Trophoblast cell (in vitro differentiated cells and primary cell): ENCODE data around the gene BAIAP2.
A peak's percentile ranks its signal among the peaks of the same experiment; 100 is the strongest.
"Not testable (repeated sequence)": the region's sequence is repeated elsewhere in the genome, so short reads cannot be mapped to it uniquely, and the experiment has no call there.

ENCODE experiments used
- DNase-seq, 2 donors: peaks; one replicate each; pipeline ENCODE4 v3.0.0-alpha.2; 2016
- H2AFZ ChIP-seq: 2 replicates; pipeline ENCODE4 v1.6.1; 2013; ENCODE audit warnings: low read length, moderate library complexity, mild to moderate bottlenecking; ENCODE audit not compliant: insufficient read depth, poor library complexity
- H2AK5ac ChIP-seq: 2 replicates; pipeline ENCODE4 v1.6.1; 2013; ENCODE audit warnings: mild to moderate bottlenecking, low read length
- H2BK120ac ChIP-seq: 2 replicates; pipeline ENCODE4 v1.6.1; 2013; ENCODE audit warnings: low read length, mild to moderate bottlenecking, moderate library complexity; ENCODE audit not compliant: insufficient read depth, poor library complexity
- H2BK12ac ChIP-seq: 2 replicates; pipeline ENCODE4 v1.6.1; 2013; ENCODE audit warnings: mild to moderate bottlenecking, low read length, moderate library complexity
- H2BK5ac ChIP-seq: 2 replicates; pipeline ENCODE4 v1.6.1; 2013; ENCODE audit warnings: low read length, low read depth, moderate library complexity, mild to moderate bottlenecking; ENCODE audit not compliant: poor library complexity
- H3K14ac ChIP-seq: 2 replicates; pipeline ENCODE4 v1.6.1; 2013; ENCODE audit warnings: mild to moderate bottlenecking, low read length
- H3K18ac ChIP-seq: 2 replicates; pipeline ENCODE4 v1.6.1; 2013; ENCODE audit warnings: mild to moderate bottlenecking, low read length
- H3K23ac ChIP-seq: 2 replicates; pipeline ENCODE4 v1.6.1; 2013; ENCODE audit warnings: low read length
- H3K27ac ChIP-seq: 2 replicates; pipeline ENCODE4 v1.5.1; 2013; ENCODE audit warnings: low read depth, mild to moderate bottlenecking, inconsistent platforms, low read length, moderate library complexity
- H3K27me3 ChIP-seq: 2 replicates; pipeline ENCODE4 v1.6.1; 2013; ENCODE audit warnings: inconsistent platforms, mild to moderate bottlenecking, low read length, moderate library complexity; ENCODE audit not compliant: insufficient read depth
- H3K36me3 ChIP-seq, 2 experiments: 1 replicate in 1 of 2; 2 replicates in 1 of 2; pipeline ENCODE4 v1.6.1; 2013; ENCODE audit warnings: low read length in 2 of 2, mild to moderate bottlenecking in 2 of 2, moderate library complexity in 1 of 2; ENCODE audit not compliant: insufficient read depth in 2 of 2, control insufficient read depth in 1 of 2
- H3K4ac ChIP-seq: 2 replicates; pipeline ENCODE4 v1.6.1; 2013; ENCODE audit warnings: low read depth, mild to moderate bottlenecking, low read length, moderate library complexity
- H3K4me1 ChIP-seq, 2 experiments: 1 replicate in 1 of 2; 2 replicates in 1 of 2; pipeline ENCODE4 v1.6.1; 2013; ENCODE audit warnings: low read length in 2 of 2, mild to moderate bottlenecking in 2 of 2, moderate library complexity in 1 of 2; ENCODE audit not compliant: insufficient read depth in 2 of 2, control insufficient read depth in 1 of 2
- H3K4me2 ChIP-seq: 2 replicates; pipeline ENCODE4 v1.6.1; 2013; ENCODE audit warnings: inconsistent platforms, mild to moderate bottlenecking, low read length, moderate library complexity
- H3K4me3 ChIP-seq: 2 replicates; pipeline ENCODE4 v1.5.1; 2013; ENCODE audit warnings: mild to moderate bottlenecking, low read depth, low read length, inconsistent platforms
- H3K79me1 ChIP-seq: one replicate; pipeline ENCODE4 v1.6.1; 2013; ENCODE audit warnings: low read length
- H3K79me2 ChIP-seq: 2 replicates; pipeline ENCODE4 v1.6.1; 2013; ENCODE audit warnings: low read length, mild to moderate bottlenecking; ENCODE audit not compliant: control insufficient read depth, insufficient read depth, poor library complexity
- H3K9ac ChIP-seq: 2 replicates; pipeline ENCODE4 v1.6.1; 2013; ENCODE audit warnings: mild to moderate bottlenecking, low read length
- H3K9me3 ChIP-seq: 2 replicates; pipeline ENCODE4 v1.6.1; 2013; ENCODE audit warnings: low read depth, mild to moderate bottlenecking, control low read depth, inconsistent platforms, low read length; ENCODE audit not compliant: insufficient read depth
- H4K12ac ChIP-seq: 2 replicates; pipeline ENCODE4 v1.6.1; 2013; ENCODE audit warnings: low read depth, mild to moderate bottlenecking, low read length, moderate library complexity
- H4K8ac ChIP-seq: 2 replicates; pipeline ENCODE4 v1.6.1; 2013; ENCODE audit warnings: low read depth, mild to moderate bottlenecking, low read length, moderate library complexity
- H4K91ac ChIP-seq: one replicate; pipeline ENCODE4 v1.6.1; 2013; ENCODE audit warnings: low read depth, mild to moderate bottlenecking, low read length, moderate library complexity
- WGBS: extraction: QIAGEN DNeasy Blood & Tissue Kit; methylation state at CpG from one replicate; pipeline ENCODE4 v1.1.7; 2013; ENCODE audit warnings: missing lambda C conversion rate; ENCODE audit not compliant: insufficient read length, insufficient coverage; ENCODE audit errors: extremely low coverage; 5-methylcytosine and 5-hydroxymethylcytosine counted together

Gene BAIAP2

DNA sequence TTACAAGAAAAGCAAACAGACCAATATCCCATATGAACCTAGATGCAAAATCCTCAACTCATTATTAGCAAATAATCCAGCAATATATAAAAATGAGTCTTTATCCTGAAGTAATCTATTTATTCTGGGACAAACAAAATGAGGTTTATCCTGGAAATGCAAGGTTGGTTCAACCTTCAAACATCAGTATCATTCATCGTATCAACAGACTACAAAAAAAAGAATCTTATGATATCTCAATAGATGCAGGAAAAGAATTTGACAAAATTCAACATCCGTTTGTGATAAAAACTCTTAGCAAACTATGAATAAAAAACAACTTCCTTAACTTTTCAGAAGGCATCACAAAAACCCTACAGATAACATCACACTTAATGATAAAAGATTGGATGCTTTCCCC, 18.4 kb upstream of the BAIAP2 start:
- H3K27ac ChIP-seq, result no peak overlapping the region
- H3K4me2 ChIP-seq, result no peak overlapping the region
- no peak overlapping the region for H3K23ac ChIP-seq
- no peak overlapping the region for H4K8ac ChIP-seq
- no peak overlapping the region for H3K14ac ChIP-seq
- no peak overlapping the region for H2BK5ac ChIP-seq
- H3K27me3 ChIP-seq, result no peaks in the 10 kb centered on the region
- no peaks in the 10 kb centered on the region for H3K79me2 ChIP-seq
- H4K12ac ChIP-seq, result no peak overlapping the region
- no peak overlapping the region for H3K4me3 ChIP-seq
- H3K36me3 ChIP-seq, result peaks cover 0 to 6% of the 10 kb centered on the region in 2 experiments
- no peak overlapping the region for H3K9ac ChIP-seq
- no peak overlapping the region for H2AK5ac ChIP-seq
- H3K18ac ChIP-seq, result no peak overlapping the region
- H2BK12ac ChIP-seq, result no peak overlapping the region
- DNase-seq, result no peak
- H3K4me1 ChIP-seq, result peaks cover 0 to 2% of the 10 kb centered on the region in 2 experiments
- peaks cover 3% of the 10 kb centered on the region for H3K79me1 ChIP-seq
- H2BK120ac ChIP-seq, result no peak overlapping the region
- no CpG with 5 or more reads among the region's 2 CpGs for WGBS
- H3K9me3 ChIP-seq, result peaks cover 4% of the 10 kb centered on the region
- no peak overlapping the region for H4K91ac ChIP-seq
- no peak overlapping the region for H3K4ac ChIP-seq
- no peak overlapping the region for H2AFZ ChIP-seq

DNA sequence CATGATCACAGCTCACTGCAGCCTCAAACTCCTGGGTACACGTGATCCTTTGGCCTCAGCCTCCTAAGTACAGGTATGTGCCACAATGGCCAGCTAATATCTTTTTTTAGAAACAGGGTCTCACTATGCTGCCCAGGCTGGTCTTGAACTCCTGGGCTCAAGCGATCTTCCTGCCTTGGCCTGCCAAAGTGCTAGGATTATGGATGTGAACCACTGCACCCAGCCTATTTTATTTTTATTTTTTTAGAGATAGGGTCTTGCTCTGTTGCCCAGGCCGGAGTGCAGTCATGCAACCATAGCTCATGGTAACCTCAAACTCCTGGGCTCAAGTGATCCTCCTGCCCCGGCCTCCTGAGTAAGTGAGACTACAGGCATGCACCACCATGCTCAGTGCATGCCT, 17.6 kb upstream of the BAIAP2 start:
- H3K18ac ChIP-seq, H3K14ac ChIP-seq, H4K12ac ChIP-seq, DNase-seq, H3K9me3 ChIP-seq, H2BK5ac ChIP-seq, H3K9ac ChIP-seq, H2AFZ ChIP-seq, H4K91ac ChIP-seq, H3K27ac ChIP-seq, H3K23ac ChIP-seq, H2BK120ac ChIP-seq, H3K4me1 ChIP-seq, H3K79me1 ChIP-seq, H3K4me3 ChIP-seq, H3K27me3 ChIP-seq, H3K36me3 ChIP-seq, H4K8ac ChIP-seq, H3K4ac ChIP-seq, H2BK12ac ChIP-seq, H3K79me2 ChIP-seq, H3K4me2 ChIP-seq, H2AK5ac ChIP-seq: not testable (repeated sequence)
- WGBS, result no CpG with 5 or more reads among the region's 4 CpGs

DNA sequence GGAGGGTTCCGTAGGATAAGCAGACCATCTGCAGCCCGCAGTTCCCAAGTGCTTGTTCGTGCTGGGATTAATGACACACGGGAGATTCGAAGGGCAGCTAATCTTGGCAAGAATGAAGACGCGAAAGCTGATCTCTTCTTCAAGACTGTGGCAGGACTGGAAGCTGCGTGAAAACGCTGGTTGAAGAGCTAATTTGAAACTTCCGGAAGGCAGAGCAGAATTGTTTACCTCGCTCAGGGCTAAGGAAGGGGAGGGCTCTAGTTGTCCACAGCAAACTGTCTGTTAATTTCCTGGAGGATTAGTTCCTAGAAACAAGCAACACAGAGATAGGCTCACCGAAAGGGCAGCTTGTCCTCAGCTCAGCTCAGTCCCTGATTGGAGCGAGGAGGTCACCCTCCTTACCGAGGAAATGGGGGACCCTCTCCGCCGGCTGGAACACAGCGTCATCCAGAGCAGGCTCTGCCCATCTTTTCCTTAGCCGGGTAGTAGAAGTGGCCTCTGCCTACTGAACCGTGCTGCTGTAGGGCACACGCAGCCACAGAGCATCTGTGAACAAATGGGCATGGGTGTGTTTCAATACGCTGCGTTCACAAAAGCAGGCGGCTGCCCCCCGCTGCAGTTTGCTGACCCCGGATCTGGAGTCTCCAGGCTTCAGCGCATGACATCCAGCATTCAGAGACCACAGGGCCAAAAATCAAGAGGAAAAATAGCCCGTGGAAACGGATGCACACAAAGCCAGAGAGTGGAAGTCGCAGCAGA, 16.7 kb upstream of the BAIAP2 start:
- H3K14ac ChIP-seq, result no peak overlapping the region
- WGBS, result no CpG with 5 or more reads among the region's 29 CpGs
- no peak overlapping the region for H2AFZ ChIP-seq

DNA sequence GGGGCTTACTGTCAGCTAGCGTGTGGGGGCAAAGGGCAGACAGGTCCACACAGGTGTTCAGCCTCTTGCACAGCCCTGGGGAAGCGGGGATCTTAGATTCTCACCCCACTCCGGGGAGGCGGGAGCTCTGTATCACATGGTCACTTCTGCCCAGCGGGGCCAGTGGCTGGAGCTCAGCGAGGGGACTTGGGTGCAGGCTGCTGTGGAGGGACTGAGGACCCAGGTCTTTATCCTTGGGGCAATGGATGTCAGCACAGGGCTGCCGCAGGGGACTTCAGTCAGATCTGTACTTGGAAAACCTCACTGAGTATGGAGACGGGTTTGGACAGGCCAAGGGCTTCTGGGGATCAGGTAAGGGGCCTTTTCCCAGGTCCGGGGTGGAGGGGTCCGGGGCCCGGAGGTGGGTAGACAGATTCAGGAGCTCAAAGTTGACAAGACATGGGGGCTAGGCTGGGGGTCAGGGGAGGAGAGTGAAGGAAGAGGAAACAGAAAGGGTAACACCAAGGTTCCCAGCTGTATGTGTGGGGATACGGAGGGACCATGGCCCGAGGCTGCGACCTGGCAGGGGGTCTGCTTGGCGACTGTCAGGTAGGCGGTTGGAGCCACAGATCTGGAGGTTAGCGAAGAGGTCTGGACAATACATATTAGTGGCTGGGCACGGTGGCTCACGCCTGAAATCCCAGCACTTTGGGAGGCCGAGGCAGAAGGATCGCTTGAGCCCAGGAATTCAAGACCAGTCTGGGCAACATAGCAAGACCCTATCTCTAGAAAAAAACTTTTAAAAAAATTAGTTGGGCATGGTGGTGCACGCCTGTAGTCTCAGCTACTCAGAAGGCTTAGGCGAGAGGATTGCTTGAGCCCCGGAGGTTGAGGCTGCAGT, 15.1 kb upstream of the BAIAP2 start:
- Histone ChIP-seq H3K4ac (no peak overlapping the region), H4K12ac (no peak overlapping the region), H3K79me1 (no peaks in the 10 kb centered on the region), H3K4me2 (no peak overlapping the region), H4K8ac (no peak overlapping the region), H3K23ac (no peak overlapping the region), H2BK5ac (no peak overlapping the region), H3K4me1 (no peaks in the 10 kb centered on the region), H3K79me2 (no peaks in the 10 kb centered on the region), H3K18ac (no peak overlapping the region), H3K9ac (no peak overlapping the region), H3K27ac (no peak overlapping the region), H3K14ac (no peak overlapping the region), H2BK120ac (no peak overlapping the region), H2AFZ (no peak overlapping the region), H3K9me3 (no peaks in the 10 kb centered on the region), H2BK12ac (no peak overlapping the region), H2AK5ac (no peak overlapping the region), H3K36me3 (no peaks in the 10 kb centered on the region), H4K91ac (no peak overlapping the region), H3K27me3 (no peaks in the 10 kb centered on the region), H3K4me3 (no peak overlapping the region)
- no CpG with 5 or more reads among the region's 24 CpGs for WGBS
- no peak for DNase-seq

More for the DNA sequence above, 16.7 kb upstream of the BAIAP2 start:
- Histone ChIP-seq H3K4ac (no peak overlapping the region), H3K9ac (no peak overlapping the region), H3K27me3 (no peaks in the 10 kb centered on the region), H3K18ac (no peak overlapping the region), H3K36me3 (no peaks in the 10 kb centered on the region), H3K4me2 (no peak overlapping the region), H3K79me1 (no peaks in the 10 kb centered on the region), H3K23ac (no peak overlapping the region), H3K79me2 (no peaks in the 10 kb centered on the region), H4K91ac (no peak overlapping the region), H3K9me3 (no peaks in the 10 kb centered on the region), H3K27ac (no peak overlapping the region), H2BK5ac (no peak overlapping the region), H3K4me3 (no peak overlapping the region), H4K8ac (no peak overlapping the region), H2AK5ac (no peak overlapping the region), H2BK12ac (no peak overlapping the region), H3K4me1 (no peaks in the 10 kb centered on the region), H2BK120ac (no peak overlapping the region), H4K12ac (no peak overlapping the region)
- DNase-seq, result peak in 1 of 2 donors; percentile 13
